Measurements from ENCODE around the gene RPS6KB2.

GRCh38 chr11:67422891-67423290 lies 5.4 kb upstream of the RPS6KB2 start:
- no peak for TF ChIP-seq ZSCAN29 (IDR thresholded peaks at IDR 0.05)
- no peak for TF ChIP-seq POLR2A (IDR thresholded peaks at IDR 0.05; ENCODE audit: low read depth, low read length)
- TF ChIP-seq CHD2 (IDR thresholded peaks at IDR 0.05; ENCODE audit: borderline replicate concordance, low read depth, low read length) = no peak
- no peak for TF ChIP-seq EGR1 (IDR thresholded peaks at IDR 0.05; ENCODE audit: borderline replicate concordance in 1 of 2, low read depth in 2 of 2, low read length in 2 of 2)
- no peak for TF ChIP-seq NFIC (IDR thresholded peaks at IDR 0.05; ENCODE audit: low read depth, low read length)
- no peak for TF ChIP-seq SIN3A (IDR thresholded peaks at IDR 0.05; ENCODE audit: low read depth, low read length)
- TF ChIP-seq, protein P1, sequence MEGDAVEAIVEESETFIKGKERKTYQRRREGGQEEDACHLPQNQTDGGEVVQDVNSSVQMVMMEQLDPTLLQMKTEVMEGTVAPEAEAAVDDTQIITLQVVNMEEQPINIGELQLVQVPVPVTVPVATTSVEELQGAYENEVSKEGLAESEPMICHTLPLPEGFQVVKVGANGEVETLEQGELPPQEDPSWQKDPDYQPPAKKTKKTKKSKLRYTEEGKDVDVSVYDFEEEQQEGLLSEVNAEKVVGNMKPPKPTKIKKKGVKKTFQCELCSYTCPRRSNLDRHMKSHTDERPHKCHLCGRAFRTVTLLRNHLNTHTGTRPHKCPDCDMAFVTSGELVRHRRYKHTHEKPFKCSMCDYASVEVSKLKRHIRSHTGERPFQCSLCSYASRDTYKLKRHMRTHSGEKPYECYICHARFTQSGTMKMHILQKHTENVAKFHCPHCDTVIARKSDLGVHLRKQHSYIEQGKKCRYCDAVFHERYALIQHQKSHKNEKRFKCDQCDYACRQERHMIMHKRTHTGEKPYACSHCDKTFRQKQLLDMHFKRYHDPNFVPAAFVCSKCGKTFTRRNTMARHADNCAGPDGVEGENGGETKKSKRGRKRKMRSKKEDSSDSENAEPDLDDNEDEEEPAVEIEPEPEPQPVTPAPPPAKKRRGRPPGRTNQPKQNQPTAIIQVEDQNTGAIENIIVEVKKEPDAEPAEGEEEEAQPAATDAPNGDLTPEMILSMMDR (IDR thresholded peaks at IDR 0.05 in 2 of 3, conservative IDR thresholded peaks at IDR 0.05 in 1 of 3; ENCODE audit: control insufficient read depth in 2 of 3, extremely low read depth in 1 of 3, insufficient read depth in 1 of 3, low read depth in 3 of 3, low read length in 3 of 3) = no peak
- TF ChIP-seq ZBTB33 (IDR thresholded peaks at IDR 0.05) = no peak
- TF ChIP-seq HDGF (IDR thresholded peaks at IDR 0.05) = no peak
- no peak for TF ChIP-seq TAF1 (IDR thresholded peaks at IDR 0.05; ENCODE audit: borderline replicate concordance, low read depth, low read length)
- no peak for TF ChIP-seq YY1 (IDR thresholded peaks at IDR 0.05; ENCODE audit: low read depth, low read length)
